CD4-positive, alpha-beta T cell (primary cell): Measurements from ENCODE around the gene NFIL3. TPM values are rescaled to one million over a fixed set of nuclear protein-coding genes. Genes with fewer than 3 reads are reported as not detected.

Experiments used
- ATAC-seq: fragments of 200-7000 bp; cut with Tn5 transposase; one replicate; pipeline ENCODE4 v1.10.0; 2022; ENCODE audit warnings: mild to moderate bottlenecking; ENCODE audit not compliant: poor library complexity
- CTCF ChIA-PET: fragments of 350-600 bp; sonication (Branson Sonifier 250); formaldehyde crosslinking; loops from one replicate; lab custom pipeline; 2021; ENCODE audit warnings: antibody characterized with exemption, inconsistent platforms; lab: Charles Lee
- POLR2A ChIA-PET: fragments of 350-600 bp; sonication (Branson Sonifier 250); formaldehyde crosslinking; loops from one replicate; lab custom pipeline; 2021; ENCODE audit warnings: antibody characterized with exemption, inconsistent platforms; lab: Charles Lee
- DNase-seq, 14 experiments: peaks; one replicate each; pipeline ENCODE4 v3.0.0-alpha.2; 2013 to 2020; ENCODE audit warnings: mixed read lengths in 2 of 14
- H3K27ac ChIP-seq, 2 donors: one replicate each; pipeline versions ENCODE4 v1.5.1 to v1.7.0; 2013; ENCODE audit warnings: low read length in 2 of 2, low read depth in 1 of 2, mild to moderate bottlenecking in 1 of 2
- H3K27me3 ChIP-seq, 2 experiments: 1 replicate in 1 of 2; 2 replicates in 1 of 2; pipeline versions ENCODE4 v1.6.1 to v1.7.0; 2013; ENCODE audit warnings: low read length in 2 of 2, control low read depth in 1 of 2, mild to moderate bottlenecking in 1 of 2, moderate library complexity in 1 of 2; ENCODE audit not compliant: insufficient read depth in 2 of 2, control insufficient read depth in 1 of 2
- H3K36me3 ChIP-seq: one replicate; pipeline ENCODE4 v1.6.1; 2013; ENCODE audit warnings: low read length, control low read depth; ENCODE audit not compliant: insufficient read depth
- H3K4me1 ChIP-seq: one replicate; pipeline ENCODE4 v1.6.1; 2013; ENCODE audit warnings: low read length, control low read depth; ENCODE audit not compliant: insufficient read depth
- H3K4me3 ChIP-seq: one replicate; pipeline ENCODE4 v1.5.1; 2013; ENCODE audit warnings: mild to moderate bottlenecking, low read length, moderate library complexity
- H3K9me3 ChIP-seq, 2 experiments: 1 replicate in 1 of 2; 2 replicates in 1 of 2; pipeline versions ENCODE4 v1.6.1 to v1.7.0; 2013; ENCODE audit warnings: low read length in 2 of 2, mild to moderate bottlenecking in 2 of 2, control low read depth in 1 of 2, moderate library complexity in 1 of 2; ENCODE audit not compliant: control insufficient read depth in 1 of 2, insufficient read depth in 1 of 2
- H3K27ac Mint-ChIP-seq: one replicate; pipeline ENCODE4 v1.8.0; 2020; ENCODE audit warnings: mixed read lengths
- H3K27me3 Mint-ChIP-seq: one replicate; pipeline ENCODE4 v1.8.0; 2021; ENCODE audit warnings: mixed read lengths
- H3K36me3 Mint-ChIP-seq: one replicate; pipeline ENCODE4 v1.8.0; 2021; ENCODE audit warnings: low read depth, mixed read lengths
- H3K4me1 Mint-ChIP-seq: one replicate; pipeline ENCODE4 v1.8.0; 2021; ENCODE audit warnings: low read depth, mixed read lengths
- H3K4me3 Mint-ChIP-seq: one replicate; pipeline ENCODE4 v1.8.0; 2020; ENCODE audit warnings: mild to moderate bottlenecking, mixed read lengths
- H3K9me3 Mint-ChIP-seq: one replicate; pipeline ENCODE4 v1.8.0; 2020; ENCODE audit warnings: mixed read lengths
- intact Hi-C, 2 experiments: fragments of 100-400 bp; cut with DNase I in 1 of 2; cut with micrococcal nuclease in 1 of 2; formaldehyde crosslinking; loops; one replicate each; pipeline versions ENCODE4 v1.15.1 to v1.9.0; 2023 to 2025; cut with DNase I, micrococcal nuclease
- total RNA-seq, 174 experiments: library from RNA in 2 of 174; stranded (reverse) in 2 of 174; gene quantifications; one replicate each; pipeline ENCODE4 v1.2.3 and lab custom pipeline; 2021 to 2026
- TF ChIP-seq, protein P1 (sequence below): fragments of 200-600 bp; IDR thresholded peaks from one replicate; pipeline ENCODE4 v1.8.0; 2022; ENCODE audit warnings: antibody characterized with exemption, mild to moderate bottlenecking

Gene NFIL3
- total RNA-seq, 2 experiments from 2014 or later, result 31.0 to 32.4 TPM

DNA sequence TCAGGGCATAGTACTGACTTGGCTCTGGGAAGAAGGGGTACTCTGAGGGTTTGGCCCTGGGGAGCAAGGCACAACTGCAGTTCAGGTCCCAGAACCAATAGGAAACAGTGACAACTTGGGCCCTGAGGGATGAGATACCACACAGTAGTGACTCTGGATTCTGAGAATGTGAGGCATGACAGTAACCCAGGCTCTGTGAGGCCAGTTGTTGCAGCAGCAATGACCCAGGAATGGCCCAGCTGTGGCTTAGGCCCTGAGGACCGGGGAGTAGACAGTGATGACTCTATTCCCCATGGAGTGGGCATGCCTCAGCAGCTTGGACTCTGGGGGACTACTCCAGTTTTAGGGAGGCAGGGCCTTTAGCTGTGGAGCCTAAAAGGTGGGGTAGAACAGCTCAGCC, 21.5 kb upstream of the NFIL3 start:
- peaks cover 17 to 29% of the 10 kb centered on the region in 2 experiments for H3K9me3 ChIP-seq
- peaks cover 11 to 16% of the 10 kb centered on the region in 2 experiments for H3K27me3 ChIP-seq
- Mint-ChIP-seq H3K4me1 (no peaks in the 10 kb centered on the region), H3K27me3 (peaks cover 55% of the 10 kb centered on the region), H3K27ac (no peak overlapping the region), H3K36me3 (no peaks in the 10 kb centered on the region), H3K9me3 (peaks cover 16% of the 10 kb centered on the region), H3K4me3 (no peak overlapping the region)
- intact Hi-C loops, result no loop called here
- TF ChIP-seq, protein P1, sequence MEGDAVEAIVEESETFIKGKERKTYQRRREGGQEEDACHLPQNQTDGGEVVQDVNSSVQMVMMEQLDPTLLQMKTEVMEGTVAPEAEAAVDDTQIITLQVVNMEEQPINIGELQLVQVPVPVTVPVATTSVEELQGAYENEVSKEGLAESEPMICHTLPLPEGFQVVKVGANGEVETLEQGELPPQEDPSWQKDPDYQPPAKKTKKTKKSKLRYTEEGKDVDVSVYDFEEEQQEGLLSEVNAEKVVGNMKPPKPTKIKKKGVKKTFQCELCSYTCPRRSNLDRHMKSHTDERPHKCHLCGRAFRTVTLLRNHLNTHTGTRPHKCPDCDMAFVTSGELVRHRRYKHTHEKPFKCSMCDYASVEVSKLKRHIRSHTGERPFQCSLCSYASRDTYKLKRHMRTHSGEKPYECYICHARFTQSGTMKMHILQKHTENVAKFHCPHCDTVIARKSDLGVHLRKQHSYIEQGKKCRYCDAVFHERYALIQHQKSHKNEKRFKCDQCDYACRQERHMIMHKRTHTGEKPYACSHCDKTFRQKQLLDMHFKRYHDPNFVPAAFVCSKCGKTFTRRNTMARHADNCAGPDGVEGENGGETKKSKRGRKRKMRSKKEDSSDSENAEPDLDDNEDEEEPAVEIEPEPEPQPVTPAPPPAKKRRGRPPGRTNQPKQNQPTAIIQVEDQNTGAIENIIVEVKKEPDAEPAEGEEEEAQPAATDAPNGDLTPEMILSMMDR, result no peak
- no peak overlapping the region for H3K4me3 ChIP-seq
- no peaks in the 10 kb centered on the region for H3K36me3 ChIP-seq
- CTCF ChIA-PET, result interaction anchor here (0.9 to 1.0 kb wide), 2 partner anchors 9 to 13 kb away, joined by 3 read pairs; no protein-coding TSS in a partner anchor
- no peak for ATAC-seq
- POLR2A ChIA-PET, result no interaction called here
- H3K4me1 ChIP-seq, result no peaks in the 10 kb centered on the region
- H3K27ac ChIP-seq, result no peak overlapping the region
- DNase-seq, result no peak

DNA sequence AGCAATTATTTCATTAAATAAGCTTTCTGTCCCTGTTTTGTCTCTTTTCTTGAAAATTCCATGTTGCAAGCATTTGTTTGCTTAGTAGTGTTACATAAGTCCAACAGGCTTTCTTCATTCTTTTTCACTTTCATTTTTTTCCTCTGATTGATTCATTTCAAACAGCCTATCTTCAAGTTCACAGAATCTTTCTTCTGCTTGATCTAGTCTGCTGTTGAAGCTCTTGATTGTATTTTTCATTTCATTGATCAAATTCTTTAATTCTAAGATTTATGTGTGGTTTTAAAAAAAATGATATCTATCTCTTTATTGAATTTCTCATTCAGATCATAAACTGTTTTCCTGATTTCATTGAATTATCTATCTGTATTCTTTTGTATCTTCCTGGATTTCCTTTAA, 20.4 kb upstream of the NFIL3 start:
- CTCF ChIA-PET, result no interaction called here
- TF ChIP-seq, protein P1, result no peak
- Histone ChIP-seq H3K36me3 (no peaks in the 10 kb centered on the region), H3K4me1 (no peaks in the 10 kb centered on the region), H3K27ac (no peak overlapping the region), H3K9me3 (peaks cover 17 to 29% of the 10 kb centered on the region in 2 experiments), H3K27me3 (peaks cover 11 to 16% of the 10 kb centered on the region in 2 experiments), H3K4me3 (no peak overlapping the region)
- peaks cover 16% of the 10 kb centered on the region for H3K9me3 Mint-ChIP-seq
- H3K4me1 Mint-ChIP-seq, result no peaks in the 10 kb centered on the region
- no peaks in the 10 kb centered on the region for H3K36me3 Mint-ChIP-seq
- intact Hi-C loops, result no loop called here
- ATAC-seq (no peak), DNase-seq (no peak)
- peaks cover 55% of the 10 kb centered on the region for H3K27me3 Mint-ChIP-seq
- H3K4me3 Mint-ChIP-seq, result no peak overlapping the region
- no peak overlapping the region for H3K27ac Mint-ChIP-seq
- POLR2A ChIA-PET, result no interaction called here

DNA sequence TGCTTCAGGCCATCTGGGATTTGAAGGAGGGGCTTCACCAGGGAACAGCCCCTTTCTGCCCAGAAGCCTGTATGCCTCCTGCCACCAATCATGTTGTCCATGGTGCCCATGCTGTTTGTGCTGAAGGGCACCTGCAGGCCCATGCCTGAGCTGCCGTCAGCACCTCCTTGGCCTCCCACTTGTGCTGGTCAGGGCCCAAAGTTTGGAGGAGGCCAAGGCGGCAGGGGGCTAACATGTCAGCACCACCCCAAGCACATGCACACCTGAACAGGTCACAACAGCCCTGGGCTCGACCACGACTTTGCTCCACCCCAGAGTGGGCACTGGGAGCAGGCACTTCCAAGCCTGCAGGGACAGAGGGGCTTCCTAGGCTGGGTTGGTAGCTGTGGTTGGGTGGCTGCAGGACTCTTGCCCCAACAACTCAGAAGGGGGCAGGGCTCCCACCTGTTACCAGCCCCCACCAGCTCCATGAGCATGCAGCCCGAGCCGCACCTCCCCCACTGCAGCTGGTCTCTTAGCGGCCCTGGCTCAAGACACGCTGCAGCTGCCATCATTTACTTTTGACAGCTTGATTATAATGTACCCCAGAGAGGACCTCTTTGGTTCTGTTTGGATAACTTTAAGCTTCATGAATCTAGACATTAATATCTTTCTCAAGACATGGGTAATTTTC, 19.8 kb upstream of the NFIL3 start:
- ChIA-PET POLR2A (no interaction called here), CTCF (no interaction called here)
- intact Hi-C loops, result no loop called here
- Mint-ChIP-seq H3K36me3 (no peaks in the 10 kb centered on the region), H3K4me3 (no peak overlapping the region), H3K27ac (no peak overlapping the region), H3K9me3 (peaks cover 16% of the 10 kb centered on the region), H3K27me3 (peaks cover 59% of the 10 kb centered on the region), H3K4me1 (no peaks in the 10 kb centered on the region)
- Histone ChIP-seq H3K36me3 (no peaks in the 10 kb centered on the region), H3K27me3 (peaks cover 11 to 16% of the 10 kb centered on the region in 2 experiments), H3K4me1 (no peaks in the 10 kb centered on the region), H3K27ac (no peak overlapping the region), H3K4me3 (no peak overlapping the region), H3K9me3 (peaks cover 17 to 29% of the 10 kb centered on the region in 2 experiments)
- DNase-seq, result no peak
- TF ChIP-seq, protein P1, result no peak
- ATAC-seq, result no peak
